Activated naive CD4-positive, alpha-beta T cell (primary cell): Measurements from ENCODE around the gene SIK3.
A peak's percentile ranks its signal among the peaks of the same experiment; 100 is the strongest.

ENCODE experiments used
- DNase-seq, 4 experiments: peaks; one replicate each; lab custom pipeline; 2025; lab: John Stamatoyannopoulos, UW

The SIK3 gene

DNA sequence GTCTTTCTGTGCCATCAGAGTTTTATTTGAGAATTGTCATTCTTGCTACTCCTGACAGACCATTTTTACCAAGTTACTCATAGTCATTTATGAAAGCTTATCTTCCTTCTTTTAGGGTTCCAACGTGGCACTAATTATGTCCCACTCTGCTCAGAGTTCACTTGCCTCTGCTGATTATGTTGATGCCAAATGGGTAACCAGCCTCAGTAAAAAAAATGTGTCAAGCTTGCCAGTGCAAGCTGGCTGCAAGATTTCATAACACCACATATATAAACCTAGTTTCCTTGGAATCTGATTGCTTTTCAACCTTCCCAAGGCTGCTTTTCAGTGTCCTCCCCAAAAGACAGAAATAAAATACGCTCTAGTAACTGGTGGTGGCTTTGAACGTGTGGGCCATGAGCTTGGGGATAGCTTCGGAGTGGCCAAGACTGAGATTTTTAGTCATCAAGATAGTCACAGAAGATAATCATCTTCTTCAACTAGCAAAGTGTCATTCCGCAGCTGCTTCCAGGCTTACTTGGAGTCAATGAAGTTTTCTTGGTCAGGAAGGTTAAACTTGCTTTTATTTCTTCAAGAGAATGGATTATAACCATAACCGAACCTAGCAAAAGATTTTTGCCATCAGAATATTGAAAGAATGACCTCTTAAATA, 231.3 kb downstream of the SIK3 start:
- no peak for DNase-seq

DNA sequence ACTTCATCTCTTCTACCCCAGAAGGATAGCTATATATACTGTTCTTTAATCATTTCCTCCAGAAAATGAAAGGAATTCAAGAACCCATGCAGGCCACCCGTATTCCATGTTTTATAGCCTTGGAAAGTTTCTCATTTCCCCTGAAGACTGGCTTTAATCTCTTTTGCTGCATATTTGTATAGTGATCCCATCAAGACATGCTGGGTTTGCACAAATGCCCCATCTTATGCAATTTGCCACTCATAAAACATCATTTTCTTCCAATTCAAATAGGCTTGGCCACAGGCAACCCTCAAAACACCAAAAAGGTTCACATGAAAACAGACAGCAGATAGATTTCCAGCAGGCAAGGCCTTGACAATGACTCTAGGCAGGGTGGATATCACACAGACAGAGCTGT, 232.5 kb downstream of the SIK3 start:
- DNase-seq = no peak

DNA sequence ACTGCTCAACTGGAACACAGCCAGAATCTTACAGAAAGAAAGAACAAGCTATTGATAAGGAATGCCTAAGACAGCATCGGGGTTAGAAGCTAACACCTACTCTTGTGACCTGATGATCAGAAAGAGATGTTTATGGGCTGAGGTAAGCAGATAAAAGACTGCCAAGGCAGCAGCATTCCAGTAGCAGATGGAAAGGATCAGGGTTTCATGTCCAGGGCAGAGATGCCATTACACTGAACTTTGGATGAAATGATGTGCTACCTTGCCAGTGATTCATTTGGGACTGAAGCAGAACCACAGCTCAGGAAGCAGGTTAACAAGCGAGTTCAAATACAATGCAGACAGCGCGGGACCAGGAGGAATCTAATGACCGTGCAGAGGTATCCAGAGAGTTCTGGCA, 233.7 kb downstream of the SIK3 start:
- DNase-seq = no peak

DNA sequence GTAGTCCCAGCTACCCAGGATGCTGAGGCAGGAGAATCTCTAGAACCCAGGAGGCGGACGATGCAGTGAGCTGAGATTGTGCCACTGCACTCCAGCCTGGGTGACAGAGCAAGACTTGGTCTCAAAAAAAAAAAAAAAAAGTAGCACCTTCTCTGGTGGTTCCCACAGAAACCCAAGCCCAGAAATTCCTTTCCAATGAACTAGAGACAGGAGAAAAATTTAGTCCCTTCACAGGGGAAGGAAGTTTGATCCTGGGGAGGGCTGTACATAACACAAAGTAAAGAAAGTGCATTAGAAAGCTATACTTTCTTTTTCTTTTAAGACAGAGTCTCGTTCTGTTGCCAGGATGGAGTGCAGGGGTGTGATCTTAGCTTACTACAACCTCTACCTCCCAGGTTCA, 235.3 kb downstream of the SIK3 start:
- DNase-seq = no peak

DNA sequence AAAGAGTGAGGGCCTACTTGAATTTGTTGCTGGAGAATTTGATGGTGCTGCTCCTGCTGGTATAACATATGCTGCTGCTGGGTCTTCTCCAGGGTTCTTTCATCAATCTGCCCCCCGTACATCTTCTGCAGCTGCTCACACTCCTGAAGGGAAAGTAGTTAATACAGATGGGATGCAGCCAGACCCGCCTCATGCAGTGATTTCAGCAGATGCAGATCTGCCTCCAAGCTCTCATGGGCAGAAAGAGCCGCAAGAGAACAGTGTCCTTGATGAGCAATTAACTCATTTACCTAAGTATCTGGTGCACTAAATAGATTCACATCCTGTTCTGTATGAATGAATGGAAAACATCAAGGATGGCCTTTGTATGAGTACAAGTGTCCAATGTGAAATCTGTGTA, 236.0 kb downstream of the SIK3 start:
- DNase-seq = no peak

DNA sequence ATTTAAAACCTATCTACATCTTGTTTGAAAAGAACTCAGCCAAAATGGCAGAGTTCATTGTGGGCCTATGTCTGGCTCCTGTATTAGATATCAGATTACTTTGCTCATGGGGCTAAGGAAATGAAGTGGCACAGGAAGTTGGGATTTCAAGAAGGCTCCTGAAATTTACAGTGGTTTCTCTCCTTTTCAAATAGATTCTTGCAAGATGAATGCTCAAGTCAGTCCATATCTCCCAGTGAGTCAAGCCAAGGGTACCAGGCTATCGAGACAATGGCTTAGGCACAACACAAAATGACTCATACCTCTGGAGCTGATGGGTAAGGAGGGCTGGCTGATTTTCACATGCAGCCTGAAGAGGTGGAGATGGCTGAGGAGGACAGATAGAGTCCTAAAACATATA, 236.7 kb downstream of the SIK3 start:
- no peak for DNase-seq

DNA sequence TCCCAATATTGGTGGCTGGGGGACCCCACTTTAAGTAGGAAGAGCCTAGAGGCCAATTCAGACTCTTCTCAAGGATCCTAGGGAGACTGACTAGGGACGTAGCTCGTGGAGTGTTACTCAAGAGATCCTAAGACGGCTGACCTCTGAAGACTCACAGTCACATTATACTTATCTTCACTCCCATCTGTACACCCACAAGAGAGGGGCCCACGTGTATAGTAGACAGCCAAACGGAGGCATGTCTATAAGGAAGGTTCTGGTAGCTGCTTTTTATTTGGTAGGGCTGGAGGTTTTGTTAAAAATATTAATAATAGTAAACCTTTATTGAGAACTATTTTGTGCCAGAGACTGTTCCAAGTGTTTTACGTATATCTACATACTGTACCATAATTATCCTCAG, 237.9 kb downstream of the SIK3 start:
- DNase-seq = no peak

DNA sequence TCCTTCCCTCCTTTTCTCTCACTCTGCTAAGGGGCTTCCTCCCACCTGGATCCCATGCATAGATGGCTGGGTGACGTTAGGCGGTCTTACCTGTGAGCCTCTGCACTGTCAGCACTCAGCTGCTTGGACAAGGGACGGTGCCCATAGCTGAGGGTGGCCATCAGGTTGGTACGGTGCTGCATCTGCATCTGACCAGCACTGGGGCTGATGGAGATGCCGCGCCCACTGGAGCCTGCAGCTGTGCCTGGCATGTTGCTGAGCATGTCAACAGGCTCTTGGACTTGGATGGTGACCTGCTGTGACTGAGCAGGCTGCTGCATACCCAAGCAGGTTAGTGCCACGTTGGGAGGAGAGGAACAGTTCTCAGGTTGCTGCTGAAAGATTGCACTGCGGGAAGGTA, 239.1 kb downstream of the SIK3 start:
- DNase-seq = no peak

DNA sequence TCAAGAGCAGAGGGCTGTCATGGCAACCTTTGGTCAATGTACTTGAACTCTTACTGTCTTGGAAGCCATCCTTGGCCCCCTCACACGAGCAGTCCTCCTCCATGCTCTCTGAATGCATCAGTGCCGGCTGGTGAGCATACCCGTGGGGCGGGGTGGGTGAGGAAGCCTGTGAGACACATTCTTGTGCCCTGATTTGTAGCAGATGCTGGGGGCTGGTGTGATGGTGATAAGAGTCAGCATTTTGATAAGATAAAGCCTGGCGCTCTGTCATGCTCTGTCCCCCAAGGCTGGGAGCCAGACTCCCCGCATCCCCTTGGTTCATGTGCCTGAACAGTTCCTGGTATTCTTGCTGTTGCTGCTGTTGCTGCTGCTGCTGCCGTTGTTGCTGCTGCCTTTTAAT, 240.3 kb downstream of the SIK3 start:
- no peak for DNase-seq

DNA sequence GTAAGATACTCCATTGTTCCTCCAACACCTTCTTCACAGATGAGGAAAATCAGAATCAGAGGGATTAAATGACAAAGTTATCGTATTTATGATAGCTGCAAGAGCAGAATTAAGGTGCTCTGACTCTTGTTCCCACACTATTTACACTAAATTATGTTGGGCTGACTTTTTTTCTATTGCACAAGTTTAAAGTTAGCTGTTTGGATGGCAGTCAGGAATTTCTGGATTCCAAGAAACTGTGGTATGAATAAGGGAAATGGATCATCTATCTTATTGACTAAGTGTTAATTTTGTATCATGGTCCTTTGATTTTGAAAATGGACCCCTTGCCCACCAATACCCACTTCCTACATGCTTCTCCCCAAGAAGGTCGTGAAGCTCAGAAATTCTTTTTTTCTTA, 240.9 kb downstream of the SIK3 start:
- DNase-seq = no peak

DNA sequence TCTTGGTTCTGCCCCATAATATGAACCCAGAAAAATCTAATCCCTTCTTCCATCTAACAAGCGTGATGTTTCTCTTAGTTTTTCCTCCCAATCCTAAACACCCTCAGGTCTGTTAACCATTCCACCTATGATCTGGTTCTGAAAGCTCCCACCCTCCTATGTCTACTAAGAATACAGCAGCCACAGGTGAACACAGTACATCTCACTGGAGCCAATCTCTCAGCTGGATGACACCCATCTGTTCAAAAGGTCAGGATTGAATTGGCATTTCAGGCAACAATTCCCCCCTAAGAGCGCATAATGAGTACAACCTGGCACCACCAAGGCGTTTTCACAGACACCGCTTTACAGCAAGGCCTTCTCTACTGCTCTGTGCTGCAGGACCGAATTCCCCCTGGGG, 241.8 kb downstream of the SIK3 start:
- DNase-seq = no peak

DNA sequence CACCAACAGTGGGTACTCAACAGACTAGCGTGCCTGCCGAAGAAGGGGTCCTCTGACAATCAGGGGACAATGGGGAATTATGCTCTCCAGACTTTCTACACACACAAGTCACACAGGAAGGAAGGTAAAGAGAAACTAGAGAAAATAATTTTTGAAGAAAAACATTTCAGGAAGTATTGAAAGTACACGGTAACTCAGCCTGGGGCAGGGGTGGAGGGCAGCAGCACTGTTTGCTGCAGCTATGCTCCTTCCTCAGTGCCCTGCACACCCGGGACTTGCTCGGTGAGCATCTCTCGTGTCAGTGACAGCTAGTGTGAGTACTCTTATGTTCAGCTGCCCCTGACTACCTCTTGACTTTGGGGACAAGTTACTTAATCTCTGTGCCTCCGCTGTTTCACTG, 242.8 kb downstream of the SIK3 start:
- DNase-seq = no peak

DNA sequence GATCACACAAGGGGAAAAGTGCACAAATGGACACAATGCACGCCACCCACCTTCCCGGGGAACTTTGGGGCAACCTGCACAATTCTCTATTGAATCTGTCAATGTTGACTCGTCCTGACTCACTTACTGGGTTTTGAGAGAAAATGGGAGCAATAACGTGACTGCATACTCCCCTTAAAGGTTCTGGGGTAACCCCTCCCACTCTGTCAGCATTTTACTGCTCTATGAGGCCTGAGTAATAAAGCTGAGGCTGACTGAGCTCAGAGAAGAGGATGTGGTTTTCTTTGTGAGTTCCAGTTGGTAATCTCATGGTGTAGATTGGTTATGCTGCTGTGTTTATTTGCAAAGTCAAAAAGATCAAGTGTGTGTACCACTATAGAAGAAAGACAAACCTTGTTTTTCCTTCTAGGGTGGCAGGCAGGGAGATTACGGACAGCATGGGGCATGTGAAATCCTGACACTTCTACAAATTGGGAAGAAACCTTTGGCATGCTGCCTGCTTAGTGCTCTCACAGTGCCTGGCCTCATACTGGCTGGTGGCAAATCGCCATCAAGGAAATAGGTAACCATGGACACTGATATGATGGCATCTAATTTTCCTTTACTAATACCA, 244.7 kb downstream of the SIK3 start:
- DNase-seq = no peak

DNA sequence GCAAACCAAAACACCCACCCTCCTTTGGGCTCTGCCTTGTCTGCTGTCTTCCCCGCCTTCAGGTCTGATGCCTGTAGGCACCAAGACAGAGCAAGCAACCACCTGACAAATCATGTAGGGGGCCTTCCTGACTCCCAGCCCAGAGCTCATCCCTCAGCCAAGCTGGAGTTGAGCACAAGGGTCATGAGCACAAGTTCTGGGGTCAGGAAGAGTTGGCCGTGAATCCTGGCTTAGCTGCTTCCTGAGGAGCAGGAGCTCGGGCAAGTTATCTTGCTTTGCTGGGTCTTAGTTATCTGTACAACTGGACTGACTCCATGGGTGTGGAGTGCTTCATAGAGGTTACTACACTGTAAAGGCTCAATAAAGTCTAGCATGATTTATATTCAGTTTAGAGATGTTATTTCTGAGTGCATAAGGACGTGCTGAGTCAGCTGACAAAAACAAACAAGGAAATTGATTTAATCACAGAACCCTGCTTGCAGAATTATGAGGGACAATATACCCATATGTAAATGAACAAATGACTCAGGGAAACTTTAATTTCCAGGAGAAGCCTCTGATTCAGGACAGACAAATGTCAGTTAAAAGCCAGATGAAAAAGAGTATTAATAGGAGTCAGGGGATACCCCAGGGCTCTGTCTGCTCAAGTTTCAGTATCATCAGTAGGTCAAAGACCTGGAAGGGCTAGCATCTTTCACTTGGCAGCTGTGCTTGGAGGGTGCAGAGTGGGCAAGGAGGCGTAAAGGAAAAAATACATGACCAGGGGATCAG, 245.8 kb downstream of the SIK3 start:
- no peak for DNase-seq

DNA sequence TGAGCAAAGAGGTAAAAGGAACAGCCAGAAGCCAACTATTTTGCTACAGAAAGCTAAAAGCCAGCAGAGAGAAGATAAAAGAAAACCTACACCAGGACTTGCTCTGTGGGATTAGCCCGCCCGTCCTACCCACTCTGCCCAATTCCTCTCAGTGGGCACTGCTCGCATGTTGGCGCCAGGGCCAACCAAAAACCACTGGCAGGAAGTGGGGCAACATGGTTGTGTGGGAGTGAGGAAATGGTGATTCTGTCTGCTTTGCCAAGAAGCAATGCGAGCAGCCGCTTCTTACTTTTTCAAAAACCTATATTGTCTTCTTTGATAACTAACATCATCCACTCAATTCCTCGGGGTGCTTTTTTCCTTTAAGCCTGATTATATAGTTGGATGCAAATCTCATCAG, 246.6 kb downstream of the SIK3 start:
- peak in 1 of 4 experiments; percentile 20 for DNase-seq

DNA sequence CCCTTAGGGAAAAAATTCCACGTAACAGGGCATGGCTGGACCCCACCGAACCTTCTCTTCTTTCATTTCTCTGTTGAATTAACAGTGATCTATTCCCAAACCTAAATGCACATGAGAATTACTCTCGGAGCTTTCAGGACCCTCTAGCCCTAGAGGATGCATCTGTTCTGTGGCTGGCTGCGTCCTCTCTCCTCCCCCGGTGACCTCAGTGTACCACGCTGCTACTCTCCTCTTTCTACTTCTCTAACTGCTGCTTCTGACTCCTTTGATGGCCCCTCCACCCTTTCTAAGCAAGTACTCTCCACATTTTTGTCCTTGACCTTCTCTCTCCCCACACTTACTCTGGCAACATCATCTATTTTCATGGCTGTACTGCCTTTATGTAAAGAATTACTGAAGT, 248.7 kb downstream of the SIK3 start:
- no peak for DNase-seq

DNA sequence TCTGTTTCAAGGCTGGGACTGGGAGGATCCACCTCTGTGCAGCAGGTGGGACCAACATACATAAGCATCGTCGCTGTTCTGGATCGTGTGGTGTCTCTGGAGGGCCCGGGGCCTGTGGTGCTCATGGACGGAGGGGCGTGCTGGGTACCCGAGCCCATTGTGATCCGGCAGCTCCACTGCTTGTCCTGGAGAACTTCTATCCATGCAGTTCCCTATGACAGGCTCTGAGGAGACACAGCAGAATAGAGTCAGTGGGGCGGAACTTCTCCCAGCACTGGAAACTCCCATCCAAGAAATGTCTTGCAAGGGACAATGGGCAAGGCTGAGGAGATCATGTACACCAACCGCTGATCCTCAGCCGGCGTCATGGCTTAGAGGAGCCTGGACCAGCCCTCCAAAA, 249.2 kb downstream of the SIK3 start:
- no peak for DNase-seq

DNA sequence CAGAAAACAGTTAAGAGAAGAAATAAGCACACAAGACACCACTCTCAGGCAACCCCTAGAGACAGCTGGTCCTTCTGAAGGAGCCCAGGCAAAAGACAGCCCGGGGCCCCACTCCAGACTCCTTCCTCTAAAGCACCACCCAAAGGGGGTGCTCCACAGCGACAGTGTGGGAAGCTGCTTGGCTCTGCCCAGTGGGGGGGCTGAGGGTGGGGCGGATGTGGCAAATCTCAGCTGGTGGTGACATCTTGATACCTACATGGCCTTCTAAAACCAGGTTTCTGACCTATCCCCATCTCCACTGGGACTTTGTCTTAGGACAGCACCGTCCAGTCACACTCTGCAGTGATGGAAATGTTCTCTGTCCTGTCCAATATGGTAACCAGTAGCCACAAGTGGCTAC, 250.6 kb downstream of the SIK3 start:
- DNase-seq = no peak

DNA sequence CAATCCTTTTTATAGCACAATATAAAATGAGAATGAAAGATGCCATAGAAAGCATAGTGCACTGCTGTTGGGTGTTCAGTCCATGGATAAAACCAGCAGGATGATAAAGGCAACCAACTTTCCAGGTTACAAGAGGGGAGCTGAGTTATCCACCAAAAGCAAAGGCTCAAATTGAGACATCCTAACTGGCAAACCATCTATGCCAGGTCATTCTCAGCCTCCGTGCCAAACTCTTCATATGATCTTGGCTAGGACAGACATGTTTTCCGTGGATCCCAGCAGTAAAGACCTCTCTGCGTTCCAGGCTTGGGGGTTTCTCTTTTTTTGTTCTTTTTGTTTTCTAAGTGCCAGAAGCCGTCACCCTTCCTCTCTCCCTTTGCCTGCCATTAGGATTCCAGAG, 253.5 kb downstream of the SIK3 start:
- no peak for DNase-seq

DNA sequence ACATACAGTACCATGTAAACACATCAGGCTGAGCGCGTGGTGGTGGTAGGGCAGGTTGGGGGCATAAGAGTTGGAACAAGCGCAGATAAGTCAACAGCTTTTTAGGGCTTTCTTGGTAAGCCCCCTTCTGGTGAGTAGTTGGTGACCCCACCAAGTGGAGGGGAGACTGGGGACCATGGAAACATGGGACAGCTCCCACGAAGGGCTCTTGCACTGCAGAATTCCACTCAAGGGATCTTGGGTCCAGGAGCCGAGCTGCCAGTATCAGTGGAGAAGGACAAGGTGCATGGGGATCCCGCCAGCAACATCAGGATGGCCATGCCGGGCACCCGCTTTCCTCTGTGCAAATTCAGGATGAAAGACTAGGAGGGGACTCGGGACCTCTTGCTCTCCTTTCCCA, 254.6 kb downstream of the SIK3 start:
- no peak for DNase-seq

DNA sequence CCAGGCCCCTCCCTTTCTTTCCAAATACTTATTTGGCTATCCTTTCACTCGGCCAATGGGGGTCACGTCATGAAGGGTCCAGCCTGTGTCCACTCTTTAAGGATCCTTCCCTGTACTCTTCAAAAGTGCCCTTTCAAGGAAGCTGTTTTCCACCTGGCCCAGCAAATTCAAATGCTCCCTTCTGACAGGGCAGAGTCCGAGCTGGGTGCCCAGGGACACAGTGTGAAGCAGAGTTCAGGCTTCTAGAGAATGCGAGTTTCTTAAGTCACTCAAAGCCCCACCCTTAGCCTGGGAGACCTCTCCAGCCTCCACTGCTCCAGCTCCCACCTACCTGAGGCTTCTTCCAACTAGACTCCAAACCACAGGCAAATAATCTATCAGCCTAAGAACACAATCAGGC, 255.3 kb downstream of the SIK3 start:
- DNase-seq = no peak

DNA sequence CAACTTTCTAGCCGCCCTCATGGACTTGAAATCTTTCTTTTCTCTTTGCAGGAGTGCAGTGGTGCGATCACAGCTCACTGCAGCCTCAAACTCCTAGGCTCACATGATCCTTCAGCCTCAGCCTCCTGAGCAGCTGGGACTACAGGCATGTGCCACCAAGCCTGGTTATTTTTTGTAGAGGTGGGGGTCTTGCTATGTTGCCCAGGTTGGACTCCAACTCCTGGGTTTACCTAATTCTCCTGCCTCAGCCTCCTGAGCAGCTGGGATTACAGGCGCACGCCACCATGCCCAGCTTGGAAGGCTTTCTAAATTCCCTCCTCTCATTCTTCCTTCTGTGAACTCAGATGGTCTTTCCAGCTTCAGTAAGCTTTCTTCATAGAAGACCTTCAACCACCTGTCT, 256.1 kb downstream of the SIK3 start:
- no peak for DNase-seq

DNA sequence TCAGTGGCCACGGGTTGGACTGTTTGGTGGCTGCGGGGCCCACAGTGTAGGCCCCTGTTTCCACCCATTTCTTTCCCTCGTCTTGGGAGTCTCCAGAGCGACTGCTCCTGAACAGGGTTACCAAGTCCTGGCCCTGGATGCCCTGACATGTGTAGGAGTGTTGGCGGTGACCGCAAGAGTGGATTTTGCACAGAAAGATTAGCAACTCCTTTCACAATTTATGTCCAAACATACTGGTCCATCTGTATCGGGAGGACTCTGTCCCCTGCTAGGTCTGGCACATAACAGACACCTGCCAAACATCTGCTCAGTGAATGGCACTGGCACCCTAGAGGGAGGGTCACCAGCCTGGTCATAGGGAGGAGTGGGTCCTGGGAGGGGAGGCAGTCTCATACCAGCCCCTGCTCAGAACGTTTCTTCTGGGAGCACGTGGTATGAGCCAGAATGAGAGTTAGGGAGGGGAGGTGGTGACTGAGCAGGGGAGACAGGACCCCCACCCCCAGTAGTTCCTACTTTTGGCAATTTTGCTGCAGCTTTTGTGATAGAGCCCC, 257.4 kb downstream of the SIK3 start:
- DNase-seq = no peak
